Raji (cell line): ENCODE data around the gene NT5C1B.

Experiments used
- POLR2A ChIP-seq: IDR thresholded peaks from 2 replicates; pipeline ENCODE4 v1.6.1; 2011; ENCODE audit warnings: low read depth, low read length, control low read depth; ENCODE audit not compliant: insufficient read depth

The NT5C1B gene

GRCh38 chr2:18514526-18515461, 74.6 kb downstream of the NT5C1B start:
- TF ChIP-seq POLR2A, result no peak
